T-helper 1 cell treated with Interleukin-12 subunit alpha and Interleukin-12 subunit beta and Interleukin-4 antibody, amounts not matched to agents 30 ng/mL and 1 ng/mL, for 36 hours (primary cell): ENCODE data around the gene ZNF529. TPM values are rescaled to one million over a fixed set of nuclear protein-coding genes. Genes with fewer than 3 reads are reported as not detected.

Experiments used
- intact Hi-C: fragments of 100-400 bp; cut with micrococcal nuclease; formaldehyde crosslinking; loops from one replicate; pipeline ENCODE4 v1.15.1; 2024
- total RNA-seq: library from RNA; stranded (reverse); gene quantifications from 2 replicates; pipeline ENCODE4 v1.2.3, GENCODE V29; 2022

ZNF529 gene
- total RNA-seq, 1 donor from 2014 or later: 18.3 TPM

DNA sequence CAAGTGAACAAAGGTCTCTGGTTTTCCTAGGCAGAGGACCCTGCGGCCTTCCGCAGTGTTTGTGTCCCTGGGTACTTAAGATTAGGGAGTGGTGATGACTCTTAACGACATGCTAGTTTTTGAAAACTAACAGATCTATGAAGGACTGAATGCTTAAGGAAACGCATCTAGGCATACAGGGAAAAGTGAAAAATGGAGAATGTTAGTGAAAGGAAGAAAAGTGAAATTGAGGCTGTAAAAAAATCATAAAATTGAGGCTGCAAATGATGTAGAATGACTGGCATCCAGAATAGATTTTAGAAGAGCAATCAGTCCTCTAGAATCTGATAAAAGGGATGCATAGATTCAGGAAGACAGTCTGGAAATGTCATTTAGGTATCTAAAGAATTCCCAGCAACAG, 48.5 kb downstream of the ZNF529 start:
- intact Hi-C loops: loop anchor here (5.0 to 10.0 kb wide), 3 partner anchors 397 to 1253 kb away; partner anchors contain the start of gene ZNF573

DNA sequence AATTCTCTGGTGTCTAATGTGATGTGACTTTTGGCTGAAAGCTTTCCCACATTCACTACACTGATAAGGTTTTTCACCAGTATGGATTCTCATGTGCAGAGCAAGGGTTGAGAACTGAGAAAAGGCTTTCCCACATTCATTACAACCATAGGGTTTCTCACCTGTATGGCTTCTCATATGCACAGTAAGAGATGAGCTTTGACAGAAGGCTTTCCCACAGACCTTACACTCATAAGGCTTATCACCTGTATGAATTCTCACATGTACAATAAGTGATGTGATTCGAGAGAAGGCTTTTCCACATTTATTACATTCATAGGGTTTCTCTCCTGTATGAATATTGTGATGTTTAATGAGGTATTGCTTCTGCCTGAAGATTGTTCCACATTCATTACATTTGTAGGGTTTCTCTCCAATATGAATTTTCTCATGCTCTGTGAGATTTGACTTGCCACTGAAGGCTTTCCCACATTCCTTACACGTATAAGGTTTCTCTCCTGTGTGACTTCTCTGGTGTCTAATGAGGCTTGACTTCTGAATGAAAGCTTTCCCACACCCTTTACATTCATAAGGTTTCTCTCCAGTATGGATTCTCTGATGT, 59.0 kb downstream of the ZNF529 start:
- intact Hi-C loops: no loop called here

DNA sequence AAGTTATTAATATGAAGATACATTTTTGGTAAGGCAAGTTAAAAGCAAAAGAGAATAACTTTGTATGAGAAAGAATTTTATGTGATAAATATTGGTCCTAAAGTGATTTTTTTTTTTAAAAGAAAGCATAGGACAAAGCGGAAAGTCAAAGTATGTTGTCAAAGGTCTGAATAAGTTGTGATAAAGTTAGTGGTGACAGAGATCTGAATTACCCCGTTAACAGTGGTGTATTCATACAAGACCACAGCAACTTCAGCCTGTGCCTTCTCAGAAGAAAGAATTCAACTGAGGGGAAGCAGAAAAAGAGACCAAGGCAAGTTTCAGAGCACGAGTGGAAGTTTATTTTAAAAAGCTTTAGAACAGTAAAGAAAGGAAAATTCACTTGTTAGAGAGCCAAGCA, 64.8 kb downstream of the ZNF529 start:
- intact Hi-C loops: no loop called here

DNA sequence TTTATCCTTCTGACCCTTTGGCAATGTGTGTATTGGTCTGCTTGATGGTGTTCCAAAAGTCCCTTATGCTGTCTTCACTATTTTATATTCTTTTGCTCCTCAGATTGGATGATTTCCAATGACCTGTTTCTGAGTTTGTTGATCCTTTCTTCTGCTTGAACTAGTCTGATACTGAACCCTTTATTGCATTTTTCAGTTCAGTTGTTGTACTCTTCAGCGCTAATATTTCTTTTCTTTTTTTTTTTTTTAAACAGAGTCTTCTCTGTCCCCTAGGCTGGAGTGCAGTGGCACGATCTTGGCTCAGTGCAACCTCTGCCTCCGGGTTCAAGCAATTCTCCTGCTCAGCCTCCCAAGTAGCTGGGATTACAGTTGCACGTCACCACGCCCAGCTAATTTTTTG, 71.1 kb downstream of the ZNF529 start:
- intact Hi-C loops: no loop called here

DNA sequence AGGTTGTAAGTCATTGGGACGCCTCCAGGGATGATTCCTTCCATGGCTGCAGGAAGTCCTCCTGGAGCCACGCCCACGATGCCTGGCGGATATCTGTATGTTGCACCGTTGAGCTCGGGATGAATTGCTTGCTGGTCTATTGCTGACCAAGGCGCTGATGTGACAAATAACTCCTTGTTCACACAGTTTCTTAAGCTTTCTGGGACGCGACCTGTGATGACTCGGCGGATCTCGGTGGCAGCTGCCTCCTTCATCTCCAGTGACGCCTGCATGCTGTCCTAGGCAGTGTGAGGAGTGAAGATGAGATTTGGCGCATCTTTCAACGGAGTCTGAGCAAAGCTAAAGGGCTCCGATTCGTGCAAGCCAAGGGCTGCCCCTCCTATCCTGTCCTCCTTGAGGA, 76.1 kb downstream of the ZNF529 start:
- intact Hi-C loops: no loop called here

Other genes with a start within 250 kb of the ZNF529 start
- gene ZFP14, start 194.1 kb downstream of the ZNF529 start, total RNA-seq: 4.9 and 6.0 TPM in 2 replicates
- gene ZFP82, start 154.6 kb downstream of the ZNF529 start, total RNA-seq: 4.8 and 5.1 TPM in 2 replicates
- 8.6 and 9.3 TPM in 2 replicates for gene ZNF566, start 83.7 kb downstream of the ZNF529 start, total RNA-seq
- gene ZNF260, start 45.0 kb downstream of the ZNF529 start, total RNA-seq: 8.2 and 10.5 TPM in 2 replicates
- gene ZNF382, start 32.0 kb upstream of the ZNF529 start, total RNA-seq: 12.6 and 14.3 TPM in 2 replicates
- 5.3 and 8.5 TPM in 2 replicates for gene ZNF461, start 93.5 kb upstream of the ZNF529 start, total RNA-seq
- 7.6 and 12.5 TPM in 2 replicates for gene ZNF567, start 114.3 kb upstream of the ZNF529 start, total RNA-seq
- gene ZNF850, start 199.5 kb upstream of the ZNF529 start, total RNA-seq: 3.3 and 3.5 TPM in 2 replicates